Measurements from ENCODE around the gene TM9SF1. TPM values are rescaled to one million over a fixed set of nuclear protein-coding genes. Genes with fewer than 3 reads are reported as not detected.

The TM9SF1 gene
- total and polyA plus RNA-seq, 9 of the 15 experiments (the other 6 are each of a cell fraction or from before 2014, with no cell fraction given) = 5.3 to 20.3 (median 11.8) TPM

DNA sequence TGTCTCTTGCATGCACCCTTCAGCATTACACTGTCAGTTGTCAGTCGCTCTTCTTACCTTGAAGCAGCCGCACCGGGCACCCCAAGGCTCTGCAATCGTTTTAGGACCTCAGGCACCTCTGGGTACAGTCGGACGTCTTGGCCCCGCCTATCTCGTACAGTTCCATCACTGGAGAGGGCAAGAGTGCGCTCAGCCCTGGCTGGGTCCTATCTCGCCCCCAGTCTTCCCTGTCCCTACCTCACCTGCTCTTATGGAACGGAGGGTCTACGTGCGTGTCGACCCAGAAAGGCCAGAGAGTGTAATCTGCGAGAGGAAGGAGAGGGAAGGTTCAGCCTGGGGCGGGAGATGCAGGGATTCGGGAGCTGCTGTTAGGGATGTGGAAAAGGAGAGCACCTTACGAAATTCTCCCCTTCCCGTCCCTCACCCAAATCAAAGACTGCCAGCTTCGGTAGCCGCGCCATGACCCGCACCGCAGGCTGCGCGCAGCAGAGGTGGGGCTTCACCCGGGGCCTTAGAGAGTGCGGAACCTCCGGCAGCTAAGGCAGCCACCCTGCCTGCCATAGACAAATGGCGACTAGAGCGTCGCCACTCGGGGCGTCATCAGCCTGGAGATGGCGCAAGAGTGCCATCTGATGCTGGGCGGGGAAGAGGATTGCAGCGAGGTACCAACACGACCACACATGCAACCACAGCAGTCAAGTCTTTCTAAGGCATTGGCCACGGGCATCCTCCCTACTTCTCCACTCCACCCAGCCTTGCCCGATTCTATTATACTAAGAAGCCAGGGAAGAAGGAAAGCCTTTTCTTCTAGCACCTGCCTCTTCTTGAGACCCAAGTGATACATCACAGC, 20.5 kb upstream of the TM9SF1 start, which contains the start of gene MDP1 (continued):
- TF ChIP-seq, protein P1, sequence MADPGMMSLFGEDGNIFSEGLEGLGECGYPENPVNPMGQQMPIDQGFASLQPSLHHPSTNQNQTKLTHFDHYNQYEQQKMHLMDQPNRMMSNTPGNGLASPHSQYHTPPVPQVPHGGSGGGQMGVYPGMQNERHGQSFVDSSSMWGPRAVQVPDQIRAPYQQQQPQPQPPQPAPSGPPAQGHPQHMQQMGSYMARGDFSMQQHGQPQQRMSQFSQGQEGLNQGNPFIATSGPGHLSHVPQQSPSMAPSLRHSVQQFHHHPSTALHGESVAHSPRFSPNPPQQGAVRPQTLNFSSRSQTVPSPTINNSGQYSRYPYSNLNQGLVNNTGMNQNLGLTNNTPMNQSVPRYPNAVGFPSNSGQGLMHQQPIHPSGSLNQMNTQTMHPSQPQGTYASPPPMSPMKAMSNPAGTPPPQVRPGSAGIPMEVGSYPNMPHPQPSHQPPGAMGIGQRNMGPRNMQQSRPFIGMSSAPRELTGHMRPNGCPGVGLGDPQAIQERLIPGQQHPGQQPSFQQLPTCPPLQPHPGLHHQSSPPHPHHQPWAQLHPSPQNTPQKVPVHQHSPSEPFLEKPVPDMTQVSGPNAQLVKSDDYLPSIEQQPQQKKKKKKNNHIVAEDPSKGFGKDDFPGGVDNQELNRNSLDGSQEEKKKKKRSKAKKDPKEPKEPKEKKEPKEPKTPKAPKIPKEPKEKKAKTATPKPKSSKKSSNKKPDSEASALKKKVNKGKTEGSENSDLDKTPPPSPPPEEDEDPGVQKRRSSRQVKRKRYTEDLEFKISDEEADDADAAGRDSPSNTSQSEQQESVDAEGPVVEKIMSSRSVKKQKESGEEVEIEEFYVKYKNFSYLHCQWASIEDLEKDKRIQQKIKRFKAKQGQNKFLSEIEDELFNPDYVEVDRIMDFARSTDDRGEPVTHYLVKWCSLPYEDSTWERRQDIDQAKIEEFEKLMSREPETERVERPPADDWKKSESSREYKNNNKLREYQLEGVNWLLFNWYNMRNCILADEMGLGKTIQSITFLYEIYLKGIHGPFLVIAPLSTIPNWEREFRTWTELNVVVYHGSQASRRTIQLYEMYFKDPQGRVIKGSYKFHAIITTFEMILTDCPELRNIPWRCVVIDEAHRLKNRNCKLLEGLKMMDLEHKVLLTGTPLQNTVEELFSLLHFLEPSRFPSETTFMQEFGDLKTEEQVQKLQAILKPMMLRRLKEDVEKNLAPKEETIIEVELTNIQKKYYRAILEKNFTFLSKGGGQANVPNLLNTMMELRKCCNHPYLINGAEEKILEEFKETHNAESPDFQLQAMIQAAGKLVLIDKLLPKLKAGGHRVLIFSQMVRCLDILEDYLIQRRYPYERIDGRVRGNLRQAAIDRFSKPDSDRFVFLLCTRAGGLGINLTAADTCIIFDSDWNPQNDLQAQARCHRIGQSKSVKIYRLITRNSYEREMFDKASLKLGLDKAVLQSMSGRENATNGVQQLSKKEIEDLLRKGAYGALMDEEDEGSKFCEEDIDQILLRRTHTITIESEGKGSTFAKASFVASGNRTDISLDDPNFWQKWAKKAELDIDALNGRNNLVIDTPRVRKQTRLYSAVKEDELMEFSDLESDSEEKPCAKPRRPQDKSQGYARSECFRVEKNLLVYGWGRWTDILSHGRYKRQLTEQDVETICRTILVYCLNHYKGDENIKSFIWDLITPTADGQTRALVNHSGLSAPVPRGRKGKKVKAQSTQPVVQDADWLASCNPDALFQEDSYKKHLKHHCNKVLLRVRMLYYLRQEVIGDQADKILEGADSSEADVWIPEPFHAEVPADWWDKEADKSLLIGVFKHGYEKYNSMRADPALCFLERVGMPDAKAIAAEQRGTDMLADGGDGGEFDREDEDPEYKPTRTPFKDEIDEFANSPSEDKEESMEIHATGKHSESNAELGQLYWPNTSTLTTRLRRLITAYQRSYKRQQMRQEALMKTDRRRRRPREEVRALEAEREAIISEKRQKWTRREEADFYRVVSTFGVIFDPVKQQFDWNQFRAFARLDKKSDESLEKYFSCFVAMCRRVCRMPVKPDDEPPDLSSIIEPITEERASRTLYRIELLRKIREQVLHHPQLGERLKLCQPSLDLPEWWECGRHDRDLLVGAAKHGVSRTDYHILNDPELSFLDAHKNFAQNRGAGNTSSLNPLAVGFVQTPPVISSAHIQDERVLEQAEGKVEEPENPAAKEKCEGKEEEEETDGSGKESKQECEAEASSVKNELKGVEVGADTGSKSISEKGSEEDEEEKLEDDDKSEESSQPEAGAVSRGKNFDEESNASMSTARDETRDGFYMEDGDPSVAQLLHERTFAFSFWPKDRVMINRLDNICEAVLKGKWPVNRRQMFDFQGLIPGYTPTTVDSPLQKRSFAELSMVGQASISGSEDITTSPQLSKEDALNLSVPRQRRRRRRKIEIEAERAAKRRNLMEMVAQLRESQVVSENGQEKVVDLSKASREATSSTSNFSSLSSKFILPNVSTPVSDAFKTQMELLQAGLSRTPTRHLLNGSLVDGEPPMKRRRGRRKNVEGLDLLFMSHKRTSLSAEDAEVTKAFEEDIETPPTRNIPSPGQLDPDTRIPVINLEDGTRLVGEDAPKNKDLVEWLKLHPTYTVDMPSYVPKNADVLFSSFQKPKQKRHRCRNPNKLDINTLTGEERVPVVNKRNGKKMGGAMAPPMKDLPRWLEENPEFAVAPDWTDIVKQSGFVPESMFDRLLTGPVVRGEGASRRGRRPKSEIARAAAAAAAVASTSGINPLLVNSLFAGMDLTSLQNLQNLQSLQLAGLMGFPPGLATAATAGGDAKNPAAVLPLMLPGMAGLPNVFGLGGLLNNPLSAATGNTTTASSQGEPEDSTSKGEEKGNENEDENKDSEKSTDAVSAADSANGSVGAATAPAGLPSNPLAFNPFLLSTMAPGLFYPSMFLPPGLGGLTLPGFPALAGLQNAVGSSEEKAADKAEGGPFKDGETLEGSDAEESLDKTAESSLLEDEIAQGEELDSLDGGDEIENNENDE (IDR thresholded peaks at IDR 0.05; ENCODE audit: low read depth, low read length) = no peak
- TF ChIP-seq MBD2 (IDR thresholded peaks at IDR 0.05; ENCODE audit: borderline replicate concordance, low read depth) (peak; percentile 36; the same call in 1 of the 2 replicates), MEF2D (tag; conservative IDR thresholded peaks at IDR 0.05; ENCODE audit: low read depth) (no peak), ZSCAN32 (CRISPR knock-in tag; IDR thresholded peaks at IDR 0.05) (no peak)
- TF ChIP-seq, protein P2, sequence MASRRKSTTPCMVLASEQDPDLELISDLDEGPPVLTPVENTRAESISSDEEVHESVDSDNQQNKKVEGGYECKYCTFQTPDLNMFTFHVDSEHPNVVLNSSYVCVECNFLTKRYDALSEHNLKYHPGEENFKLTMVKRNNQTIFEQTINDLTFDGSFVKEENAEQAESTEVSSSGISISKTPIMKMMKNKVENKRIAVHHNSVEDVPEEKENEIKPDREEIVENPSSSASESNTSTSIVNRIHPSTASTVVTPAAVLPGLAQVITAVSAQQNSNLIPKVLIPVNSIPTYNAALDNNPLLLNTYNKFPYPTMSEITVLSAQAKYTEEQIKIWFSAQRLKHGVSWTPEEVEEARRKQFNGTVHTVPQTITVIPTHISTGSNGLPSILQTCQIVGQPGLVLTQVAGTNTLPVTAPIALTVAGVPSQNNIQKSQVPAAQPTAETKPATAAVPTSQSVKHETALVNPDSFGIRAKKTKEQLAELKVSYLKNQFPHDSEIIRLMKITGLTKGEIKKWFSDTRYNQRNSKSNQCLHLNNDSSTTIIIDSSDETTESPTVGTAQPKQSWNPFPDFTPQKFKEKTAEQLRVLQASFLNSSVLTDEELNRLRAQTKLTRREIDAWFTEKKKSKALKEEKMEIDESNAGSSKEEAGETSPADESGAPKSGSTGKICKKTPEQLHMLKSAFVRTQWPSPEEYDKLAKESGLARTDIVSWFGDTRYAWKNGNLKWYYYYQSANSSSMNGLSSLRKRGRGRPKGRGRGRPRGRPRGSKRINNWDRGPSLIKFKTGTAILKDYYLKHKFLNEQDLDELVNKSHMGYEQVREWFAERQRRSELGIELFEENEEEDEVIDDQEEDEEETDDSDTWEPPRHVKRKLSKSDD (conservative IDR thresholded peaks at IDR 0.05; ENCODE audit: low read length) = no peak
